Activated CD4-positive, alpha-beta T cell treated with anti-CD3 and anti-CD28 coated beads for 48 hours (primary cell): ENCODE measurements around the gene PSMC3IP.
"Not testable (repeated sequence)": the region's sequence is repeated elsewhere in the genome, so short reads cannot be mapped to it uniquely, and the experiment has no call there.

Source experiments
- DNase-seq: peaks from one replicate; pipeline ENCODE4 v3.0.0-alpha.2; 2020

The PSMC3IP gene, protein sequence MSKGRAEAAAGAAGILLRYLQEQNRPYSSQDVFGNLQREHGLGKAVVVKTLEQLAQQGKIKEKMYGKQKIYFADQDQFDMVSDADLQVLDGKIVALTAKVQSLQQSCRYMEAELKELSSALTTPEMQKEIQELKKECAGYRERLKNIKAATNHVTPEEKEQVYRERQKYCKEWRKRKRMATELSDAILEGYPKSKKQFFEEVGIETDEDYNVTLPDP

DNA sequence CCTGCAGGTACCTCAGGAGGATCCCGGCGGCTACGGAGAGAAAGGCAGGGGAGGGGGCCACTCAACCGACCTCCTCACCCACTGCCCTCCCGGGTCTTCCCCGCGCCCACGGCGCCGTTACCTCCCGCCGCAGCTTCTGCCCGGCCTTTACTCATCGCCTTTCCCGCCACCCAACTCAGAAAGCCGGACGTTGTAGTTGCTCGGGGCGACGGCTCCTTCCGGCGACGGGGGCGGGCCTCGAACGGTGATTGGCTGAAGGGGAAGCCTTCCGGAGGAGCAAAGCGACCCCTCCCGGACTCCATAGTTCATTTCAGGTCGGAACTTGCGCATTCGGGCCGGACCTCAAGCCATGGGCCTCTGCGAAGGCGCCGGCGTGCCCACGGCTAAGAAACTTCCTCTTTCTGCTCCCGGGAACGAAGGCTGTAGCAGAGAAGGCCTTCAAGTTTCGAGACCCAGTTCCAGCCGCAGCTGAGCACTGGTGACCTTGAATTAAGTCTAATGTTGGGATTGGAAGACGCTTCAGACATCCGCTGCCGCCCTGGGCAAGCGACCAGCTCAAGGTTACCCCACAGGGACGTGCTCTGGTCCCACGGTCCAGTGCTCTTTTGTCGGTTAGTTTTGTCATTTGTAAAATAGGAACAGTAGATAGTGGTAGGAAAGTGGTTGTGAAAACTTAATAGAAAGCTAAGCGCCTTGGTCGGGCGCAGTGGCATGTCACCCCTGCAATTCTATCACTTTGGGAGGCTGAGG is at the start of gene PSMC3IP:
PSMC3IP (minus strand) TSS at position 198 of the 750 bp plus-strand sequence; CDS start at position 155, 43 bp downstream.
- peak; percentile 97 for DNase-seq

DNA sequence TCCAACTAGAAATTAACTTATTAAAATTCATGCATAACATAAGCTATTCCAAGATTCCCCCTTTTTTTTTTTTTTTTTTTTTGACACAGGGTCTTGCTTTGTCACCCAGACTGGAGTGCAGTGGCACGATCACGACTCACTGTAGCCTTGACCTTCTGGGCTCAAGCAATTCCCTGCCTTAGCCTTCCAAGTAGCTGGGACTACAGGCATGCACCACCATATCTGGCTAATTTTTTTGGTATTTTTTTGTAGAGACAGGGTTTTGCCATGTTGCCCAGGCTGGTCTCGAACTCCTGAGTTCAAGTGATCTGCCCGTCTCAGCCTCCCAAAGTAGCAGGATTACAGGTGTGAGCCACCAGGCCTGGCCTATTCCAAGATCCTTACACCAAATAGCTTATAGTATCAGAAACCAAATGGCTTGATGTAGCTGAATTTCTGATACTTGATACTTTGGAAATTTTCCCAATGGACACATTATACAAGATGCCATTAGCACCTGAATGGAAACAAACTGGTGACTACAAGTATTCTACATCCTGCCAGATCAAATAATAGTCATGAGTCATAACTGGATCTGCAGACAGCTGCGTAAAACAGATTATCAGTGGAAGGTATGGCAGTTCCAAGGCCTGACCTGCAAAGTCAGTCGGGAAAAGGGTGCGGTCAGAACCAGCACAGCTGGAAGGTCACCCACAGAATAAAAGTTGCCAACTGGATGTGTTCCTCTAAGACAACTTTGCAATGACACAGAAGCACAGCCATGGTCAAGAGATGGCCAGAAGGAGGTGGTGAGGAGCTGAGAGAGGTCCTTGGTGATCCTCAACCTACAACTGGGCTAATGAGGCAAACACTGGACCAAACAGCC is 46.4 kb upstream of the PSMC3IP start:
- DNase-seq, result no peak

DNA sequence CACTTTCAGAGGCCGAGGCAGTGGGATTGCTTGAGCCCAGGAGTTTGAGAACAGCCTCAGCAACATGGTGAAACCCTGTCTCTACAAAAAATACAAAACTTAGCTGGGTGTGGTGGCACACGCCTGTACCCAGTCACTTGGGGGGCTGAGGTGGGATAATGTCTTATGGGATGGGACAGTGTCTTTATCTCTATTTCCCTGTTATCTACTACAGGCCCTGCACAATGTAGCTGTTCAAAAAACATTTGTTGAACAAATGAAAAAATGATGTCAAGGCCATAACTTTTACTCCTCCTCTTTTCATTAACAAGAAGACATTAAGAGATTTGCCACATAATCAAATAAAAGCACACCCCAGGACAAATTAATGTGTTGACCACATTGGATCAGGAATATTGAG is 45.7 kb upstream of the PSMC3IP start:
- no peak for DNase-seq

DNA sequence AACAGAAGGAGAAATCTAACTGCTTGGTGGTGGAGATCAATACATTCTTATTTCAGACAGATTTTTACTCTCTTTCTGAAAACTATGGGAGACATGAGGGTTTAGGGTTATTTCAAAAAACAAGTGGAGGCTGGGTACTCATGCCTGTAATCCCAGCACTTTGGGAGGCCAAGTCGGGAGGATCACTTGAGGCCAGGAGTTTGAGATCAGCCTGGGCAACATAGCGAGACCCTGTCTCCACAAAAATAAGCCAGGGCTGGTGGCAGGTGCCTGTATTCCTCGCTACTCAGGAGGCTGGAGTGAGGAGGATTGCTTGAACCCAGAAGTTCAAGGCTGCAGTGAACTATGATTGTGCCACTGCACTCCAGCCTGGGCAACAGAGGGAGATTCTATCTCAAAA is 44.5 kb upstream of the PSMC3IP start:
- not testable (repeated sequence) for DNase-seq

DNA sequence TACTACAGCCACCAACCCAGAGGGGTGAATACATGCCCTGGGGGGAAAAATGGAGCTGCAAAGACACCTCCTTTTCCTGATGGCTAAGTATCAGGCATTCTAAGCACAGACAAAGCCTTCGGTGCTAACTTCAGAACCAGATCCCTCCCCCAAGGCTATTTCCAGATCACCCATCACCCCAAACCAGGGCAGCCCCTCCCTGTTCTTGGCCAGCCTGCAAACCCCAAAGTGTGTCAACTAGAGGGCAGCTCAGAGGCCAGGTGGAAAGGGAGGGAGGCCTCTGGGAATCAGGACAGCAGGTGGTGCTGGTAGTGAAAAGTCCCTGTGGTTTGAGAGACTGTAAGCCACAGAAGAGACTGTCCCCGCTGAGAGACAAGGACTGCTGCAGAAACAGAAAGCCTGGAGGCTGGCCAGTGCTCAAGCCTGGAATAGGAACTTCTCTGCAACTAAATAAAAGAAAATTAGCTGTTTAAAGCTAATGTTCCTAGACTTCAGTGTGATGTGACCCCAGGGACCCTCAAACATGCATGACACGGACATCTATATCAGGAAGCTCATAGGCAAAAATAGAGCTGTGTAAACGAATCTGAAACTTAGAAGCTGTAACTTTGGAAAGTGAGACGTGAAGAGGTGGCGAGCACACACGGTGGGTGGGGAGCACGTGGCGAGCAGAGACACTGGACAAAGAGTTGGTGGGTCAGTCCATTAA is 41.1 kb upstream of the PSMC3IP start:
- no peak for DNase-seq

DNA sequence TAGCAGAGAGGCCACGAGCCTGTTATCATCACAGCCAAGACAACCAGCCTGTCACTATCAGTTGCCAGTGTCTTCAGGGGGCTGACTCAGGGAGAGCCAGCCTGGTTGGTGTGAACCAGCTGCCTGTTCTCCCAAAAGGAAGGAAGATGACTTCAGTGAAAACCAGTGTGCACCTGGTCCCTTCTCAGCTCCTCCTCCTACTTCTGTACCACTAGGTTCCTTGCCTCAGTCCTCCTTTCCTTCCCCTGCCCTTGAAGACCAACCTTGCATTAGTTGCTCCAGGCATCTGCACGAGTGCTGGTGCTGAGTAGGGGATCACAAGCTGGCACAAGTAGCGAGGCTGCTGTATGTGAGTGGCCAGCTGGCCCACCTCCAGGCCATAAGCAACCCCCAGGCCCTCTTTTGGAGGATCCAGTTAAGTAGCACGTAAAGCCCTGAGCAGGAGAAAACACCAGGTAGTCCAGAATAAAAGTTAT is 40.5 kb upstream of the PSMC3IP start:
- no peak for DNase-seq

DNA sequence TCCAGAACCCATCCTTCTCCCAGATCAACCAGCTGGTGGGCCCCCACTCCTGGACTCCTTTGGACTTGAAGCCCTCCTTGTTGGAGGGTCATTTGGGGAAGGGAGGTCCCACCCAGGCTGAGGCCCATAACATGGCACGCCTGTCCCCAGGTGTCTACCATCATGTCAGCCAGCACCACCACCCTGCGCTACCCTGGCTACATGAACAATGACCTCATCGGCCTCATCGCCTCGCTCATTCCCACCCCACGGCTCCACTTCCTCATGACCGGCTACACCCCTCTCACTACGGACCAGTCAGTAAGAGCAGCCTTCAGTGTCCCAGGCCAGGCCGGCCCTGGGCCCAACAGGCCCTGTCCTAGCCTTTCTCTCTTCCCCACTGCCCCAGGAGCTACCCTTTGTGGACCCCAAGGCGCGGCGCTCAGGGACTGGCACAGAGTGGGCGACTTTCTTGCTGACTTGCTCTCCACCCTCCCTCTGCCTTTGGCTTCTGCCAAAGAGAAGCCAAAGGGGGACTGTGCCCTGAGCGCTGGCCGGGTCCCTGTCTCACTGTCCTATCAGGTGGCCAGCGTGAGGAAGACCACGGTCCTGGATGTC is 36.3 kb upstream of the PSMC3IP start:
- DNase-seq, result no peak

DNA sequence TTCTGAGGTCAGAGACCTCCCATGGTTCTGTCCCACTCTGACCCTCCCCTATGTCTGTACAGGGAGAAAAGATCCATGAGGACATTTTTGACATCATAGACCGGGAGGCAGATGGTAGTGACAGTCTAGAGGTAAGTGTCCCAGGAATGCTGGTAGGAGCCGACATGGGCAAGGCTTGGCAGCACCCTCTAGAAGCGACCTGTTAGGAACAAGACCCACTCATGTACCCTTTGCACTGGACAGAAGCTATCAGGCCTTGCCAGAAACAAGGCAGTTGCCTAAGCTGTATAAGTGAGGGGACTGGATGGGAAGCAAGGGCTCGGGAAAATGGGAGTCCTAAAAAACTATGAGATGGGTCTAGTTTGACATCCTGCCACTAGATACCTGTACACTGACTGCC is 34.5 kb upstream of the PSMC3IP start:
- DNase-seq, result no peak

DNA sequence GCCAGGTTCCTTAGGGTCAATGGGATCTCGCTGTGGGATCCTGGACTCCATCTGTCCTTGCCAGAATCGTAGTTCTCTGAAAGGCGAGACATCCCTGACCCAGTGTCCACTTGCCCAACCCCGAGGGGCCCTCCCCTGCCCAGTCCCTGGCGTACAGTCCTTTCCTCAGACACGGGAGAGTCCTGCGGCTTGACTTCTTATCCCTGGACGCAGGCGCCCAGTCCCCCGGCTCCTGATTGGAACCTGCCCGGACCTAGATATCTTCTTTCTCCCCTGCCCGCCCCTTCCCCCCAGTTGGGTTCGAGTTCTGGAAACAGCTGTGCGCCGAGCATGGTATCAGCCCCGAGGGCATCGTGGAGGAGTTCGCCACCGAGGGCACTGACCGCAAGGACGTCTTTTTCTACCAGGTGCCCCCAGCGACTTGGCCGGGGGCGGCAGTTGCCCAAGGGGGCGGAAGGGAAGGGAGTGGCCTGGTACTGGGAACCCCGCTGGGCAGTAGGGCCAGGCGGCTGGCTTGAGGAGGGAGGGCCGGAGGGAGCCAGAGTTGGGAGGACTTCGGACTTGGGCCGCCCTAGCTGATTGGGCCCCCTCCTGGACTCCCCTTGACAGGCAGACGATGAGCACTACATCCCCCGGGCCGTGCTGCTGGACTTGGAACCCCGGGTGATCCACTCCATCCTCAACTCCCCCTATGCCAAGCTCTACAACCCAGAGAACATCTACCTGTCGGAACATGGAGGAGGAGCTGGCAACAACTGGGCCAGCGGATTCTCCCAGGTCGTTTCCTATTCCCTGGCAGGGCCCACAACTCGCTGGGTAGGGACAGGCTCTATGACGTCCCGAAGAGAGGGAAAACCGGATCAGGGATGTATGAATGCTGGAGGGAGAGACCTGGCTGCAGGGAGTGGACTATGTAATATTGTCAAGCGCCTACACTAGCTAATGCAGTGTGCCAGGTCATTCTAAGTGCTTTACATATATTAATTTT is 32.6 kb upstream of the PSMC3IP start:
- peak; percentile 27 for DNase-seq

DNA sequence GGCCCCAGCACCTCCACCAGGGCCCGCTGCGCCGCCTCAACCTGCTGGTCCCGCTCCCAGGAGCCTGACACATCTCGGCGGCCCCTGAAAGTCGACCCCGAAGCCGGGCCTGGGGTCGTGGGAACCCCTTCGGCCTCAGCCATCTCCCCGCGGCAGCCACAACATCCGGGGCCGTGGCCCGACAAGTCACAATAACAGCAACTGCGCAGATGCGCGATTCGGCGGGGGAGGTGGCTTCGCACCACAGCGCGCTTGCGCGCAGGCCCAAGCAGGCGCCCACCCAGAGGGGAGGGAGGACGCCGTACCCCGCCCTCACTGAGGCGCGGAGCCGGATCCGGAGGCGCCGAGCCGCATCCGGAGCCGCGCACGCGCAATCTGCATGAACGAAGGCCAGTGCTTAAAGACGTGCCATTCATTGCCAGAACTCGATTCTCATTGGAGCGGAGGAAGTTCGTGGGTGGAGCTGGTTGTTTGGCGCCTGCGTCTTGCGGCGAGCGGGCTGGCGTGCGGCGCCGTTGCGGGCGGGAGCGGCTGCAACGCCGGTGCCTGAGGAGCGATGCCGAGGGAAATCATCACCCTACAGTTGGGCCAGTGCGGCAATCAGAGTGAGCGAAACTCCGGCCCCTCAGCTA is 31.8 kb upstream of the PSMC3IP start, which contains the start of the genes RETREG3 and TUBG1:
RETREG3 (minus strand) TSS at position 193 of the 632 bp plus-strand sequence; CDS start at position 143, 50 bp downstream.
TUBG1 (plus strand) TSS at position 502 of the 632 bp plus-strand sequence; CDS start at position 557, 55 bp downstream.
- peak; percentile 99 for DNase-seq

DNA sequence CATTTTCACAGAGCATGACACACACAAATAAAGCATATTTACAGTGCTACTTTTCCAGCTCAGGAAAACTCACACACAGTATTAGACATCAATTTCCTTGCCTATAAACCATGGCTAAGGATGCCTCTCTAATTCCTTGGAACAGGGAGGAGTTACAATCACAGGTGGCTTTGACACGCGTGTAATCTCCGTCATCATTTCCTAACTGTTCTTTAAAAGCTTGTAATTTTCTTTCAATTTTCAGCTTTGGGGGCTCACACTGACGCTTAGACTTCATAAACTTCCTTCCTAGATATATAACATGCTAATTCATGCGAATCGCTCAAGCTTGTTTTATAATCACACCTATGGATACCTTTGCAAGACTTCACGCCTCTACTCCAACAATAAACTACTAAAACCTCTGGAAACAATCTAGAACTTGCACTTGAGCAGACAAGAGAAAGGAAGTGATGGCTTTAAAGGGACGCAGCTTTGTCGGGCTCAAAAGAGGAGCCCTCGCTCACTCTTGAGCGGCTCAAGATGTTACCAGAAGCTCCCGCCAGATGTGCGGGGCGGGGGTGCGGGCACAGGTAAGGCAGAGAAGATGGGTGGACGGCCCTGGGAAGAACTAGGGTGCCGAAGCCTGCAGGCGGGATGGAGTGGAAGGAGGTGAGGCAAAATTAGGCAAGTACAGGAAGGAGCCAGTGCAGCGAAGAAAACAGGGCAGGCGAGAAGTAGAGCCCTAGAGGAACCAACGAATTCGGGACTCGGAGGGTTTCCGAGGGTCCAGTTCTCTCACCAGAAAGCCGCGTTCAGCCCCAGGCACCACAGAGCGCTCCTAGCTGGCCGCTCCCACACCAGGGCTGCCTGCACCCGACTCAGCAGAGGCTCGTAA is 31.0 kb upstream of the PSMC3IP start:
- peak; percentile 25 for DNase-seq

DNA sequence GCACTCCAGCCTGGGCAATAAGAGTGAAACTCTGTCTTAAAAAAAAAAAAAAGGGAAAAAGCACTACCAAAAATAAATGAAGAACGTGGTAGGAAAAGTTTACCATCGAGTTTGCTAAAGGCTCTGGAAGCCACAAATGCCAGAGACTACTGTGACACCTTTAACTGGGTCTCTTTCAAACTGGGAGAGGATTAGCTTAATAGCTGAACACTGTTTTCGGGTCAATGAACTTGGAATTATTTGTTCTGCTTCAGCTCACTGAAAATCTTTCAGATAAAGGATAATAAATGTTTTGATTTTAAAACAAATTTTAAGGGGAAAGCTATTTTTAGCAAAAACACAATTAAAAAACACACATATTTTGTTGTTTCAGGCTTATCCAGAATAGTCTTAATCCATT is 30.2 kb upstream of the PSMC3IP start:
- no peak for DNase-seq

DNA sequence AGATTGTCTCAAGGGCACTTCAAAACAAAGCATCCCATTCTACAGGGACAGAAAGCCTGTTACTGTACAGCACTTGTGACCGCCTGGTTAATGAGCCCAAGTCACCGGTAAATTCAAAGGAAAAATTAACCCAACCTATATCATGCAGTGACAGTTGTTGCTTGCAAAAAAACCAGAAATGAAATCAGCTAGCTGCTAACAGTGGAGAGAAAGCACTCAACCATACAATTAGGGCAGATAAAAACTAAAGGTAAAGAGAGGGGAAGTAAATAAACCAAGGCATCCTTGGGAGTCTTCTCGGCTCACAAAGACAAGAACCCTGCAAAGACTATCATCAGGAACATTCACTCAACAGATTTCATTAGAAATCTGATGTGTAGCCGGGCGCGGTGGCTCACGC is 25.8 kb upstream of the PSMC3IP start:
- no peak for DNase-seq

DNA sequence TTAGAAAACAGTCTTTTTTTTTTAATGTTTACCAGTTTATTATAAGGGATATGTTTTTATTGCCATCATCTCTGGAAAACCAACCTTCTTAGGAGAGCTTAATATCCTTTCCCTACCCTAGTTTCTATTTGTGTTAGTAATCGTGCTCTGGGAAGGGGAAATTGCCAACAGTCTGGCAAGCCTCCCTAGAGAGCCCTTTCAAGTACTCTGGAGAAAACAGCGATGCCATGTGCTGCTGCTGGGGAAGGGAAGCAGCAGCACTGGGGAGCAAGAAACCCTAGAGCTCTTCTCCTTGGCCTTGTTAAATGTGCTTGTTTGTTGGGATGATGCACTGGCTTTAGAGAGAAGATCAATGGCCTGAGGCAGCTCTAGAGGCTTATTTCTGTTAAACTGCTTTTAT is 21.4 kb upstream of the PSMC3IP start:
- no peak for DNase-seq

DNA sequence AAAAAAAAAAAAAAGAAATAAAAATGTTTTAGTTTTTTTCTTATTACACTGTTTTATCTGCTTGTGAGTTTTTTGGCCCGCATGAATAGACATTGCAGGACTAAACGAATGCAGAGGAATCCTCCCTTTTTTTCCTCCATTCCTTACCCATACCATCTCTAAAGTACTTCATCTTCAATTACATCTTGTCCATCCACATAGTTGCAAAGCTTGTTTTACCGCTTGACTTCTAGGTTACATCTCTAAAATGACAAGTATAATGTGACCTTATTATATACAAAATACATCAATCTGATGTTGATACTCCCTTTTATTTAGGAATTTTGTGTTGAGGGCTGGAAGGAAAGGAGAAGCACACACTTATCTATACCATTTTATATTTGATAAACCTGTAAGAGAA is 18.9 kb upstream of the PSMC3IP start:
- DNase-seq, result no peak

DNA sequence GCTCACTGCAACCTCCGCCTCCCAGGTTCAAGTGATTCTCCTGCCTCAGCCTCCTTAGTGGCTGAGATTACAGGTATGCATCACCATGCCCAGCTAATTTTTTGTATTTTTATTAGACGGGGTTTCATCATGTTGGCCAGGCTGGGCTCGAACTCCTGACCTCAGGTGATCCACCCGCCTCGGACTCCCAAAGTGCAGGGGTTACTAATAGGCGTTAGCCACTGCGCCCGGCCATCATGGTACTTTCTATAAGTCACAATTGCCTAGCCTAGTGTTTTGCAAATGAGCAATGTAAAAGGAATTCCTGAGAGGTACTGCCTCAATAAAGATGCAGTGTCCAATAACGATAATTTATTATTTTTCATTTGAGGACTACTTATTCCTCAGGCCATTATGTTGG is 13.9 kb upstream of the PSMC3IP start:
- no peak for DNase-seq

DNA sequence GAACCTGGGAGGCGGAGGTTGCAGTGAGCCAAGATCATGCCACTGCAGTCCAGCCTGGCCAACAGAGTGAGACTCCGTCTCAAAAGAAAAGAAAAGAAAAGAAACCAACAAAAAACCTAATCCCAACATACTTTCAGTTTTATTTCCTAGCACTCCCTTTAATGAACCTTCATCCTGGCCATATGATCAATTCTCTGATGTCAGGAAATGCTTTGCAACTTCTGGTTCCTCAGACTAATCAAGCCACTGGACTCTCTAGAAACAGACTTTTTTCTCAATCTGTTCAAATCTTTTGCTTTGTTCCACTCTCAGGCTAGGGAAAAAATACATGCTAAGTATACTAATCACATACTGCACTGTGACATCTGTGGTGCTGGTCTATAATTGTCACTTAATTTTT is 13.4 kb upstream of the PSMC3IP start:
- DNase-seq, result no peak

DNA sequence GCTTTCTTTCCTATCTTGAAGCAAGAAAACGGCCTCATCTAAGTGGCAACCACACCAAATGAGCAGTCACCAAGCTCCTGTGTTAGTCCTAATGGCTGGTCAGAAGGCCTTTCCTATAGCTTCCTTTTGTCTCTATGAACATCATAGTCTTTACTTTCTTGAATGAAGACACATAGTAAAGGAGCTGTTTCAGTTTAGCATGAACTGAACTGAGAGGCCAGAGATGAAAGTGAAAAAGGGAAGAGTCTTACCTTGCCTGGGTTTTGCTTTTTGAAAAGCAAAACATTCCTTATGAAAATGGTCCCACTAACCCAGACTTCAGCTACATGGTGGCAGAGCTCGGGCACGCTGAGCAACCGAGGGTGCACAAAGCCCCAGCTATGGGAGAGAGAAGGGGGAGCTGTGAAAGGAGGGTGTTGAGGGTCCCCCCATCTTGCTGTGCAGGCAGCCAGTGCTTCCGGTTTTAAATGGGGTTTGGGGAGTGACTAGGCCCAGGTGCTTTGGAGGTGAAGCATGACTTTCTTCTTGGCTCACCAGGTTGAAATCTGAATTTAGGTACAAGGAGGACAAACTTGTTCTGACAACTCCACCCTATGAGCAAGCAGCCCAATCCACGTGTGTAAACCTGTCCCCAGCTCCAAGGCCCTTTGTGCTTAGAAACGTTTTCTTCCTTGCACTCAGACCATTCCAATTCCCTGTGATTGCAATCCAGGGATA is 9.1 kb upstream of the PSMC3IP start:
- no peak for DNase-seq

DNA sequence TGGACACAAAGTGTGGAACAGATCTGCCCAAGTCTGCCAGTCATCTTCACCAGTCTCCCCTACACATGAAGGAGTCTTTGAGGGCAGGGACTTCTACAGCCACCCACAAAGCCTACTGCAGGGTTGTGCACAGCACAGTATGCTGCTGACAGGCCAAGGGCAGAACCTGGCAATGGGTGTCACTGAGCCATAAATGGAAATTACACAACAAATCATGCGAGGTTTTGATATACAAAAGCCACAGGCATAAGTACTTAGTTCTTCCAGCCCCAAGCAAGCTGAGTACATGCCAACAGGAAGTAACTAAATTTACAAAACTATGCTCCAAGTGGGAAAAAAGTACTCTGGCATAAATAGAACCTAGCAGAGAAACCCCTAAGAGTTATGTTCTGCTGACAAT is 7.8 kb upstream of the PSMC3IP start:
- DNase-seq, result no peak
